Middle frontal gyrus (tissue), 1 donor: ENCODE results near the gene UTP4.

Source experiments
- DNase-seq: peaks from one replicate; pipeline ENCODE4 v3.0.0-alpha.2; 2015; ENCODE audit warnings: low spot score; ENCODE audit errors: extremely low spot score

UTP4 gene

DNA sequence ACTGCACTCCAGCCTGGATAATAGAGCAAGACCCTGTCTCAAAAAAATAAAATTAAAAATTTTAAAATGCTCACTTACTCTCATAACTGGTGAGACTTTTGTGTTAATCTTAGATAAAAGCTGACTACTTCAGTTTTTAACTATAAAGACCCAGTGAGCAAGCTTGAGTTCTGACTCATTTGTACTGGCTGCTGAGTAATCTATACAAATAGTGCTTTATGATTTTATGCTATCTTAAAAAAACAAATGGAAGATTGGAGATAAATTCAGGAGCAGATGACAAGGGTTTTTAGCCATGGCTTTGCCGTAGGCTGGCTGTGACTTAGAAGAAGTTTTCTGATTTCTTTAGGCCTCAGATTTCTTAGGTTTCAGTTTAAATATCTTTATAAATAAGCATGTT, 85.0 kb downstream of the UTP4 start:
- DNase-seq: no peak
